GM18502 (cell line): ENCODE results near the gene TYMP.
"Not testable (repeated sequence)": the region's sequence is repeated elsewhere in the genome, so short reads cannot be mapped to it uniquely, and the experiment has no call there.

Experiments
- ATAC-seq: cut with Tn5 transposase; IDR thresholded peaks from one replicate; pipeline ENCODE4 v1.9.1; 2021; ENCODE audit warnings: mild to moderate bottlenecking; ENCODE audit not compliant: unreplicated experiment, poor library complexity

The TYMP gene

GRCh38 chr22:50525858-50526107 is 4.0 kb downstream of the TYMP start:
- ATAC-seq = no peak

GRCh38 chr22:50525104-50525857 is 4.5 kb downstream of the TYMP start, which contains the start of gene SCO2:
SCO2 (minus strand) TSS chr22:50525598; CDS start chr22:50524411, 1,187 bp downstream.
- peak; percentile 46 for ATAC-seq

- no peak for ATAC-seq
These were observed 5.1 kb downstream of the TYMP start for GRCh38 chr22:50524676-50525103.

- no peak for ATAC-seq
These were observed 5.8 kb downstream of the TYMP start for GRCh38 chr22:50523806-50524675.

GRCh38 chr22:50523458-50523805 is 6.4 kb downstream of the TYMP start:
- no peak for ATAC-seq

GRCh38 chr22:50522806-50523438 is 6.9 kb downstream of the TYMP start:
- ATAC-seq = no peak

- ATAC-seq = no peak
These were observed 7.5 kb downstream of the TYMP start for GRCh38 chr22:50522208-50522805.

GRCh38 chr22:50521710-50522109 is 8.1 kb downstream of the TYMP start:
- no peak for ATAC-seq

GRCh38 chr22:50520826-50521453 is 8.9 kb downstream of the TYMP start:
- ATAC-seq = no peak

GRCh38 chr22:50520184-50520583 is 9.6 kb downstream of the TYMP start:
- not testable (repeated sequence) for ATAC-seq

- no peak for ATAC-seq
These were observed 10.7 kb downstream of the TYMP start for GRCh38 chr22:50519151-50519550.

- no peak for ATAC-seq
These were observed 11.2 kb downstream of the TYMP start for GRCh38 chr22:50518606-50519005.

- no peak for ATAC-seq
These were observed 12.1 kb downstream of the TYMP start for GRCh38 chr22:50517495-50518260.

- ATAC-seq = no peak
These were observed 12.9 kb downstream of the TYMP start for GRCh38 chr22:50516891-50517290.

GRCh38 chr22:50516068-50516467 is 13.7 kb downstream of the TYMP start:
- ATAC-seq = no peak

GRCh38 chr22:50513175-50513574 is 16.6 kb downstream of the TYMP start:
- ATAC-seq = no peak

- ATAC-seq = no peak
These were observed 20.9 kb downstream of the TYMP start for GRCh38 chr22:50508897-50509296.

- peak; percentile 69 for ATAC-seq
These were observed 21.6 kb downstream of the TYMP start, which contains the start of gene NCAPH2 for GRCh38 chr22:50507991-50508884. NCAPH2 (plus strand) TSS chr22:50508224; CDS start chr22:50508338, 114 bp downstream.
